ENCODE measurements around the gene PRPS1L1.

DNA sequence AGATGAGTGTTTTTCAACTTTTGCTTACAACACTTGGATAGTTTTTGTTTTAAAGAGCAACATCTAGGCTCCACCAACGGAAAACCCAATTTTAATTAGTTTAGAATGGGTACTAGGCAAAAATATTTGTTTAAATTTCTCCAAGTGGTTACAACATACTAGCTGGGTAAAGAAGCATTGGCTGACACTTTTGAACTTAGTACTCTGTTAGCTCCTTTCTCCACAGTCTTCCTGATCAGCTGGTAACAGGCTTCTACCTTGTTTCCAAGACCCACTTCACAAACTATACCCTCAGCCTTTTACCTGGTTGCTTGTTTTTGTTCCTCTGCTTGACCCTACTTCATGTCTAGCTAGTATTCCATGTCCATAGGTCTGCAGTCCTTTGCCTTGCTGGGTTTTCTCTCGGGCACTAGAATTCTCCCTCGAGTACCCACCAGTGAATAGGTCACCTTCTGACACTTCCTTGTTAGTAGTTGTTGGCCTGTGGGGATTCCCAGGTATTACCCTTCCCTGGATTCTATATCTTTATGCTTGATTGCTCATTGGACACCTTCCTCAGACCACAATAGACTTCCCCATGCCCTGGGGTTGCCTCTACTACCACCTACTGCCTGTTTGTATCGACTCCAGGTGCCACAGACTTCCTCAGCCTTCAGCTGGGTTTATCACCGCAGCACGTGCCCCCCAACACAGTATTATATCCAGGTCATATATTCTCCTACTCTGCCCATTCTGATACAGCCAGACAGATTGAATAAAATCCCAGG lies 42.0 kb downstream of the PRPS1L1 start:
- TF ChIP-seq, protein P1, sequence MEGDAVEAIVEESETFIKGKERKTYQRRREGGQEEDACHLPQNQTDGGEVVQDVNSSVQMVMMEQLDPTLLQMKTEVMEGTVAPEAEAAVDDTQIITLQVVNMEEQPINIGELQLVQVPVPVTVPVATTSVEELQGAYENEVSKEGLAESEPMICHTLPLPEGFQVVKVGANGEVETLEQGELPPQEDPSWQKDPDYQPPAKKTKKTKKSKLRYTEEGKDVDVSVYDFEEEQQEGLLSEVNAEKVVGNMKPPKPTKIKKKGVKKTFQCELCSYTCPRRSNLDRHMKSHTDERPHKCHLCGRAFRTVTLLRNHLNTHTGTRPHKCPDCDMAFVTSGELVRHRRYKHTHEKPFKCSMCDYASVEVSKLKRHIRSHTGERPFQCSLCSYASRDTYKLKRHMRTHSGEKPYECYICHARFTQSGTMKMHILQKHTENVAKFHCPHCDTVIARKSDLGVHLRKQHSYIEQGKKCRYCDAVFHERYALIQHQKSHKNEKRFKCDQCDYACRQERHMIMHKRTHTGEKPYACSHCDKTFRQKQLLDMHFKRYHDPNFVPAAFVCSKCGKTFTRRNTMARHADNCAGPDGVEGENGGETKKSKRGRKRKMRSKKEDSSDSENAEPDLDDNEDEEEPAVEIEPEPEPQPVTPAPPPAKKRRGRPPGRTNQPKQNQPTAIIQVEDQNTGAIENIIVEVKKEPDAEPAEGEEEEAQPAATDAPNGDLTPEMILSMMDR (conservative IDR thresholded peaks at IDR 0.05 in 1 of 2, IDR thresholded peaks at IDR 0.05 in 1 of 2; ENCODE audit: extremely low read depth in 1 of 2, insufficient read depth in 1 of 2, low read depth in 1 of 2, low read length in 2 of 2) = no peak
- no peak for TF ChIP-seq EZH2 (IDR thresholded peaks at IDR 0.05; ENCODE audit: borderline replicate concordance, low read length)
